Fibroblast of lung (primary cell): ENCODE results near the gene ERGIC1.
"Not testable (repeated sequence)": the region's sequence is repeated elsewhere in the genome, so short reads cannot be mapped to it uniquely, and the experiment has no call there.

Experiments used
- CTCF ChIP-seq, 2 donors: IDR thresholded peaks in 1 of 2; conservative IDR thresholded peaks in 1 of 2; 1 replicate in 1 of 2; 2 replicates in 1 of 2; pipeline ENCODE4 v1.5.1; 2011 to 2012; ENCODE audit warnings: low read length in 2 of 2, control low read depth in 1 of 2, inconsistent platforms in 1 of 2, low read depth in 1 of 2, mild to moderate bottlenecking in 1 of 2
- EZH2 ChIP-seq: IDR thresholded peaks from 2 replicates; pipeline ENCODE4 v1.5.1; 2012; ENCODE audit warnings: low read length, control low read depth, mild to moderate bottlenecking; ENCODE audit errors: missing control alignments

- not testable (repeated sequence) for TF ChIP-seq CTCF (conservative IDR thresholded peaks at IDR 0.05 in 1 of 2, IDR thresholded peaks at IDR 0.05 in 1 of 2; ENCODE audit: low read depth in 1 of 2, low read length in 2 of 2); EZH2
These were observed 30.1 kb downstream of the ERGIC1 start for GRCh38 chr5:172864171-172864570.
